ENCODE data around the gene PDCD6IP.
"Not testable (repeated sequence)": the region's sequence is repeated elsewhere in the genome, so short reads cannot be mapped to it uniquely, and the experiment has no call there.

PDCD6IP gene

GRCh38 chr3:33826688-33827087 is 28.3 kb downstream of the PDCD6IP start:
- Histone ChIP-seq H3K9me3 (ENCODE audit: low read depth, low read length) (no peaks in the 10 kb centered on the region), H3K27ac (no peak overlapping the region), H3K36me3 (ENCODE audit: insufficient read depth, low read length) (peaks cover 10% of the 10 kb centered on the region), H3K9ac (ENCODE audit: insufficient read length) (no peak overlapping the region), H3K4me3 (no peak overlapping the region)
- TF ChIP-seq POLR2AphosphoS5 (IDR thresholded peaks at IDR 0.05; ENCODE audit: borderline replicate concordance, low read depth, low read length) (no peak), EZH2 (IDR thresholded peaks at IDR 0.05) (no peak), FOXP2 (optimal IDR thresholded peaks at IDR 0.05; ENCODE audit: control extremely low read depth, extremely low read length, insufficient read depth) (no peak)
- DNase-seq (ENCODE audit: low read depth, low spot score) = no peak

GRCh38 chr3:33829720-33830119 is 31.3 kb downstream of the PDCD6IP start:
- peaks cover 8% of the 10 kb centered on the region for H3K36me3 ChIP-seq (ENCODE audit: insufficient read depth, low read length)
- H3K9ac ChIP-seq (ENCODE audit: insufficient read length) = no peak overlapping the region
- H3K4me3 ChIP-seq = no peak overlapping the region
- H3K27ac ChIP-seq = no peak overlapping the region
- TF ChIP-seq EZH2 (IDR thresholded peaks at IDR 0.05) = no peak
- no peak for TF ChIP-seq POLR2AphosphoS5 (IDR thresholded peaks at IDR 0.05; ENCODE audit: borderline replicate concordance, low read depth, low read length)
- TF ChIP-seq FOXP2 (optimal IDR thresholded peaks at IDR 0.05; ENCODE audit: control extremely low read depth, extremely low read length, insufficient read depth) = no peak
- no peak for DNase-seq (ENCODE audit: low read depth, low spot score)
- no peaks in the 10 kb centered on the region for H3K9me3 ChIP-seq (ENCODE audit: low read depth, low read length)

DNA sequence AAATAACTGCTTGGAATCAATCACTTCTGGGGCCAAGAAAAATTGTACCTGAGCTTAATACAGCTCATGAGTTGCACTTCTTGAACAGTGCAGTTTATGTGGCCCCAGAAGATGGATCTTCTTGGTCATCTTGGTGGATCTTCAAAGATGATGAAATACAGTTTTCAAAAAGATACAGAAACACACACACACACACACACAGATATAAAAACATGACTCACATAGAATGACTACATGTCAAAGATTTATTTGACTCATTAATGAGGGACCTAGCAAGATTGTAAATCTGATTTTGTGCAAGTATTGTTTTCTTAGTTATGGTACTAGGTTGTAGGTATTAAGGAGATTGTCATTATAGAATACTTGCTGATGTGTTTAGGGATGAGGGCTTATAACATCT is 32.6 kb downstream of the PDCD6IP start:
- Histone ChIP-seq H3K36me3 (ENCODE audit: insufficient read depth, low read length) (peaks cover 8% of the 10 kb centered on the region), H3K9me3 (ENCODE audit: low read depth, low read length) (no peaks in the 10 kb centered on the region), H3K4me3 (no peak overlapping the region), H3K27ac (no peak overlapping the region), H3K9ac (ENCODE audit: insufficient read length) (no peak overlapping the region)
- TF ChIP-seq POLR2AphosphoS5 (IDR thresholded peaks at IDR 0.05; ENCODE audit: borderline replicate concordance, low read depth, low read length) (no peak), EZH2 (IDR thresholded peaks at IDR 0.05) (no peak), FOXP2 (optimal IDR thresholded peaks at IDR 0.05; ENCODE audit: control extremely low read depth, extremely low read length, insufficient read depth) (no peak)
- no peak for DNase-seq (ENCODE audit: low read depth, low spot score)

- no peaks in the 10 kb centered on the region for H3K9me3 ChIP-seq (ENCODE audit: low read depth, low read length)
- H3K27ac ChIP-seq = no peak overlapping the region
- H3K4me3 ChIP-seq = no peak overlapping the region
- DNase-seq (ENCODE audit: low read depth, low spot score) = no peak
- no peaks in the 10 kb centered on the region; the same call in 1 of the 2 replicates for H3K36me3 ChIP-seq (ENCODE audit: insufficient read depth, low read length)
- H3K9ac ChIP-seq (ENCODE audit: insufficient read length) = no peak overlapping the region
- TF ChIP-seq POLR2AphosphoS5 (IDR thresholded peaks at IDR 0.05; ENCODE audit: borderline replicate concordance, low read depth, low read length) = no peak
- TF ChIP-seq EZH2 (IDR thresholded peaks at IDR 0.05) = no peak
- TF ChIP-seq FOXP2 (optimal IDR thresholded peaks at IDR 0.05; ENCODE audit: control extremely low read depth, extremely low read length, insufficient read depth) = no peak
Measured at GRCh38 chr3:33833408-33834095, 35.1 kb downstream of the PDCD6IP start.

- Histone ChIP-seq H3K36me3 (ENCODE audit: insufficient read depth, low read length) (no peaks in the 10 kb centered on the region; the same call in 1 of the 2 replicates), H3K4me3 (no peak overlapping the region), H3K27ac (no peak overlapping the region), H3K9ac (ENCODE audit: insufficient read length) (no peak overlapping the region), H3K9me3 (ENCODE audit: low read depth, low read length) (no peaks in the 10 kb centered on the region)
- DNase-seq (ENCODE audit: low read depth, low spot score) = no peak
- no peak for TF ChIP-seq POLR2AphosphoS5 (IDR thresholded peaks at IDR 0.05; ENCODE audit: borderline replicate concordance, low read depth, low read length)
- TF ChIP-seq FOXP2 (optimal IDR thresholded peaks at IDR 0.05; ENCODE audit: control extremely low read depth, extremely low read length, insufficient read depth) = no peak
- TF ChIP-seq EZH2 (IDR thresholded peaks at IDR 0.05) = no peak
Measured at GRCh38 chr3:33834096-33834453, 35.6 kb downstream of the PDCD6IP start.

DNA sequence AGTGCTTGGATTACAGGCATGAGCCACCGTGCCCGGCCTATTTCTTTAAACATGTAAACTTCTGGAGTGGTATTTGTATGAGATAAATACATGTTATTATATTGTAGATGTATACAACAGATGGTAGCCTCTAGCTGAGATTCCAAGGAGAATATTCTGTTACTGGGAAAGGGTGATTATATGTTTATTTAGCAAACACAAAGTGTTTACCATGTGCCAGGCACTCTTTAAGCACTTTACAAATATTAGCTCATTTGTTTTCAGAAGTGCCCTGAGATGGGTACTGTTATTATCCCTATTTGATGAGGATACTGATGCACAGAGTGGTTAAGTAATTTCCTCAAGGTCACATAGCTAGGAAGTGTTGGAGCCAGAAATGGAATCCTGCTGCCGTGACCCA is 38.8 kb downstream of the PDCD6IP start:
- H3K36me3 ChIP-seq (ENCODE audit: insufficient read depth, low read length) = not testable (repeated sequence)

DNA sequence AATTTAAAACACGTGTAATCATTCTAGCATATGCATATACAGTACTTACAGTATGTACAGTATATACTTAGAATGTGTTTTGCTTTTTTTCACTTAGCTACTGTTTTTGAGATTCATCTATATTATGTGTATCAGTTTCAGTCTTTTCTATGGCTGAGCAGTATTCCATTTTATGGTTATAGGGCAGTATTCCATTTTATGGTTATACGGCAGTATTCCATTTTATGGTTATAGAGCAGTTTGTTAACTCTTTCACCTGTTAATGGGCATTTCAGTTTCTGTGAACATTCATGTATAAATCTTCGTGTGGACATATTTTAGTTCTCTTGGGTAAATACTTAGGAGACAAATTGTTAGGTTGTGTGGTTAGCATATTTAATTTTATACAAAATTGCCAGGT is 40.9 kb downstream of the PDCD6IP start:
- Histone ChIP-seq H3K4me3 (no peak overlapping the region), H3K36me3 (ENCODE audit: insufficient read depth, low read length) (no peaks in the 10 kb centered on the region; the same call in 1 of the 2 replicates), H3K9ac (ENCODE audit: insufficient read length) (no peak overlapping the region), H3K9me3 (ENCODE audit: low read depth, low read length) (no peaks in the 10 kb centered on the region), H3K27ac (no peak overlapping the region)
- no peak for TF ChIP-seq FOXP2 (optimal IDR thresholded peaks at IDR 0.05; ENCODE audit: control extremely low read depth, extremely low read length, insufficient read depth)
- DNase-seq (ENCODE audit: low read depth, low spot score) = no peak

More for the DNA sequence above, 38.8 kb downstream of the PDCD6IP start:
- not testable (repeated sequence) for DNase-seq (ENCODE audit: low read depth, low spot score); H3K4me3 ChIP-seq; H3K27ac ChIP-seq; H3K9ac ChIP-seq (ENCODE audit: insufficient read length); H3K9me3 ChIP-seq (ENCODE audit: low read depth, low read length)

DNA sequence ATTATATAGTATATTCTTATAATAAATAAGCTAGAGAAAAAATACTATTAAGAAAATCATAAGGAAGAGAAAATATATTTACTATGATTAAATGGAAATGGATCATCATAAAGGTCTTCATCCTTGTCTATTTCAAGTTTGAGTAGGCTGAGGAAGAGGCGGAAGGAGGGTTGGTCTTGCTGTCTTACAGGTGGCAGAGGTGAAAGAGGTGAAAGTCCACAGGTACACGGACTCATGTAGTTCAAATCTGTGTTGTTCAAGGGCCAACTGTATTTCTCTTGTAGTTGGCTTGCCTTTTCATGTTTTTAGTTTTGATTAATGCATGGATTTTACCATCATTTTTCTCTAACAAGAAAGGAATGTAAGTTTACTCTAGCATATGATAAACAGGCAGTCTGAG is 41.7 kb downstream of the PDCD6IP start:
- no peak for DNase-seq (ENCODE audit: low read depth, low spot score)
- no peak overlapping the region for H3K4me3 ChIP-seq
- no peaks in the 10 kb centered on the region; the same call in 1 of the 2 replicates for H3K36me3 ChIP-seq (ENCODE audit: insufficient read depth, low read length)
- no peak overlapping the region for H3K9ac ChIP-seq (ENCODE audit: insufficient read length)
- TF ChIP-seq POLR2AphosphoS5 (IDR thresholded peaks at IDR 0.05; ENCODE audit: borderline replicate concordance, low read depth, low read length) (no peak), EZH2 (IDR thresholded peaks at IDR 0.05) (no peak), FOXP2 (optimal IDR thresholded peaks at IDR 0.05; ENCODE audit: control extremely low read depth, extremely low read length, insufficient read depth) (no peak)
- H3K27ac ChIP-seq = no peak overlapping the region
- H3K9me3 ChIP-seq (ENCODE audit: low read depth, low read length) = no peaks in the 10 kb centered on the region

DNA sequence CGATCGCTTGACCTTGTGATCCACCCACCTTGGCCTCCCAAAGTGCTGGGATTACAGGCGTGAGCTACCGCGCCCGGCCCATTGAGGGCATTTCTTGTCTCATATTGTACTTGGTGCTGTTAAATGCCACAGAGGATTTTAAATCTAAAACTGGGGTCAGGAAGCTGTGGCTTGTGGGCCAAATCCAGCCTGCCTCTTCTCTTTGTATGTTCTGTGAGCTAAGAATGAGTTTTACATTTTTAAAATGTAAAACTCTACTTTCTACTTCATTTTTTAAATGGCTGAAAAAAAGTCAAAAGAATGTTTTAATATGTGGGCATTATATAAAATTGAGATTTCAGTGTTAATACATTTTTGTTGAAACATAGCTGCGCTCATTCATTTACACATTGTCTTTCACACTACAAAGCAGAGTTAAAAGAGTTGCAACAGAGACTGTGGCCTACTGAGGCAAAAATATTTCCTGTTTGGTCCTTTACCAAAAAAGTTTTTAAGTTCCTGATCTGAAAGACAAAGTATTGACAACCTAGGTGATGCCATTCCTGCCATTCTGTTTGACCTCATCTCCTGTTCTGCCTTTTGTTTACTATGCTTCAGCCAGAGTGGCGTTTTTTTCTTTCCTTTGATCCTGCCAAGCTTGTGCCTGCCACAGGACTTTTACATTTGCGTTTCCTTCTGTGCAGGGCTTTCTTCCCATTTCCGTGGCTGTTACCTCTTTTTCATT is 50.4 kb downstream of the PDCD6IP start:
- no peak for DNase-seq (ENCODE audit: low read depth, low spot score)
- no peak for TF ChIP-seq POLR2AphosphoS5 (IDR thresholded peaks at IDR 0.05; ENCODE audit: borderline replicate concordance, low read depth, low read length)
- no peak for TF ChIP-seq FOXP2 (optimal IDR thresholded peaks at IDR 0.05; ENCODE audit: control extremely low read depth, extremely low read length, insufficient read depth)
- TF ChIP-seq EZH2 (IDR thresholded peaks at IDR 0.05) = no peak
- Histone ChIP-seq H3K9me3 (ENCODE audit: low read depth, low read length) (no peaks in the 10 kb centered on the region), H3K27ac (no peak overlapping the region), H3K9ac (ENCODE audit: insufficient read length) (no peak overlapping the region), H3K36me3 (ENCODE audit: insufficient read depth, low read length) (no peaks in the 10 kb centered on the region), H3K4me3 (no peak overlapping the region)

- not testable (repeated sequence) for H3K4me3 ChIP-seq; H3K9me3 ChIP-seq (ENCODE audit: low read depth, low read length); H3K36me3 ChIP-seq (ENCODE audit: insufficient read depth, low read length); H3K9ac ChIP-seq (ENCODE audit: insufficient read length); H3K27ac ChIP-seq; DNase-seq (ENCODE audit: low read depth, low spot score)
Measured at GRCh38 chr3:33850599-33850998, 52.2 kb downstream of the PDCD6IP start.

DNA sequence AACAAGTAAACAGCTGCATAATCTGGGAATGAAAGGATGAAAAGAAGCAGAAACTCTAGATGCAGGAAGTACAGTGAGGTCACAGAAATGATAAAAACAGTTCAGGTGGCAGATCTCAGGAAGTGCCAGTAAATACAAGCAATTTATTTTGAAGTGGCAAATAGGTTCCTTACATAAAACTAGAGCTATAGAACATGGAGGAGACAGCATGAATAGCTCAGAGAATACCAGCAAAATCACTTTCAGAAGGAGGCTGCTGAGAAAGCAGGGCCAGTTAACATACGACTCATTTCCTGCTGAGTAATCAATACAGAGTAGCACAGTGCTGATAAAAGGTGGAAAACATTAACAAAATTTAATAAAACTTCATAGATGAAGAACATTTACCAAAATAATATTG is 57.0 kb downstream of the PDCD6IP start:
- H3K9me3 ChIP-seq (ENCODE audit: low read depth, low read length); H3K36me3 ChIP-seq (ENCODE audit: insufficient read depth, low read length); H3K4me3 ChIP-seq; DNase-seq (ENCODE audit: low read depth, low spot score); H3K9ac ChIP-seq (ENCODE audit: insufficient read length); H3K27ac ChIP-seq: not testable (repeated sequence)
